GM12865 (cell line): ENCODE data around the gene CDH4.

ENCODE experiments used
- DNase-seq: peaks from one replicate; pipeline ENCODE4 v3.0.0; 2010; ENCODE audit warnings: low read depth
- H3K4me3 ChIP-seq: 2 replicates; pipeline ENCODE4 v1.5.1; 2011; ENCODE audit warnings: mild to moderate bottlenecking, low read depth, low read length, control low read depth
- CTCF ChIP-seq: IDR thresholded peaks from 2 replicates; pipeline ENCODE4 v1.5.1; 2011; ENCODE audit warnings: low read length, control low read depth, low read depth, inconsistent platforms; ENCODE audit not compliant: insufficient read depth; ENCODE audit errors: missing control alignments

The CDH4 gene

GRCh38 chr20:61704661-61705060 lies 452.6 kb downstream of the CDH4 start:
- no peak overlapping the region for H3K4me3 ChIP-seq
- TF ChIP-seq CTCF, result no peak
- DNase-seq, result no peak

- no peak for DNase-seq
- no peak overlapping the region for H3K4me3 ChIP-seq
- TF ChIP-seq CTCF, result no peak
Observed at GRCh38 chr20:61705386-61706258, 453.6 kb downstream of the CDH4 start.

GRCh38 chr20:61706259-61706961 lies 454.3 kb downstream of the CDH4 start:
- H3K4me3 ChIP-seq, result no peak overlapping the region
- DNase-seq, result no peak
- TF ChIP-seq CTCF, result no peak

GRCh38 chr20:61708891-61709290 lies 456.8 kb downstream of the CDH4 start:
- no peak for DNase-seq

GRCh38 chr20:61710108-61710507 lies 458.0 kb downstream of the CDH4 start:
- H3K4me3 ChIP-seq, result no peak overlapping the region
- no peak for DNase-seq
- no peak for TF ChIP-seq CTCF

More at GRCh38 chr20:61708891-61709290, 456.8 kb downstream of the CDH4 start:
- no peak overlapping the region for H3K4me3 ChIP-seq
- no peak for TF ChIP-seq CTCF

GRCh38 chr20:61712688-61713087 lies 460.6 kb downstream of the CDH4 start:
- no peak for TF ChIP-seq CTCF
- H3K4me3 ChIP-seq, result no peak overlapping the region
- DNase-seq, result no peak
